Activated naive CD8-positive, alpha-beta T cell treated with anti-CD3 and anti-CD28 coated beads, Interleukin-2, amount 10 ng/mL, durations not matched to agents 7 days and 5 days (primary cell): ENCODE results near the gene NCOA4. TPM values are rescaled to one million over a fixed set of nuclear protein-coding genes. Genes with fewer than 3 reads are reported as not detected.

Experiments used
- ATAC-seq: fragments of 150-1000 bp; cut with Tn5 transposase; one replicate; pipeline ENCODE4 v1.10.0; 2021; ENCODE audit warnings: low read depth, moderate library complexity
- POLR2A ChIA-PET: fragments of 350-600 bp; sonication (Branson Sonifier 250); formaldehyde crosslinking; loops from one replicate; lab custom pipeline; 2021; ENCODE audit warnings: antibody characterized with exemption; lab: Charles Lee
- DNase-seq: peaks from one replicate; pipeline ENCODE4 v3.0.0; 2021
- H3K27ac Mint-ChIP-seq: one replicate; pipeline ENCODE4 v1.8.0; 2022; ENCODE audit warnings: mild to moderate bottlenecking, mixed read lengths
- H3K27me3 Mint-ChIP-seq: one replicate; pipeline ENCODE4 v1.8.0; 2022; ENCODE audit warnings: mild to moderate bottlenecking, moderate library complexity, mixed read lengths
- H3K36me3 Mint-ChIP-seq: one replicate; pipeline ENCODE4 v1.8.0; 2021; ENCODE audit warnings: mild to moderate bottlenecking, mixed read lengths
- H3K4me1 Mint-ChIP-seq: one replicate; pipeline ENCODE4 v1.8.0; 2021; ENCODE audit warnings: mixed read lengths
- H3K4me3 Mint-ChIP-seq: one replicate; pipeline ENCODE4 v1.8.0; 2022; ENCODE audit warnings: mild to moderate bottlenecking, moderate library complexity, mixed read lengths
- H3K9me3 Mint-ChIP-seq: one replicate; pipeline ENCODE4 v1.8.0; 2021; ENCODE audit warnings: mixed read lengths
- total RNA-seq, 2 experiments: library from RNA; stranded (reverse); gene quantifications; one replicate each; pipeline ENCODE4 v1.2.3, GENCODE V29; 2021

The NCOA4 gene
- total RNA-seq, 2 experiments from 2014 or later = 102 to 106 TPM

GRCh38 chr10:46020344-46020657 is 10.1 kb downstream of the NCOA4 start:
- H3K4me3 Mint-ChIP-seq = peak overlapping the region; percentile 47
- H3K27me3 Mint-ChIP-seq = no peaks in the 10 kb centered on the region
- no peak for ATAC-seq
- no peaks in the 10 kb centered on the region for H3K9me3 Mint-ChIP-seq
- H3K4me1 Mint-ChIP-seq = peaks cover 44% of the 10 kb centered on the region
- no peak for DNase-seq
- H3K27ac Mint-ChIP-seq = no peak overlapping the region
- POLR2A ChIA-PET = no interaction called here
- peaks cover 14% of the 10 kb centered on the region for H3K36me3 Mint-ChIP-seq

GRCh38 chr10:46019569-46020343 is 10.7 kb downstream of the NCOA4 start:
- Mint-ChIP-seq H3K4me3 (peak overlapping the region; percentile 47), H3K36me3 (peaks cover 16% of the 10 kb centered on the region)

DNA sequence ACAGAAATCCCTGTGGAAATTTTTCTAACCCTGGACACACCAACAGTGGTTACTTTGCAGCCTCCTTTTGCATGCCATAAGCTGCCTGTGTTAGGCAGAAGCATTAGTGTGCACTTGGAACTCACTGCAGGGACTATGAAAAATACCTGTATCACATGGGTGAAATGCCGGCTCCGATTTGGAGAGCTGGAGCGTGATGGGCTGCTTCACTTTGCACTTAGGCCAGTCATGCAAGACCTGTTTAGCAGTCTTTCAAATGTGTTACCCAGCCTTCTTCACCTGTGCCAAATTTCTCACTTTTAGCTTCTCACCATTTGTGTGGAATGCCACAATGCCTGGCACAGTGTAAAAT is 11.3 kb downstream of the NCOA4 start:
- DNase-seq = no peak
- no peaks in the 10 kb centered on the region for H3K27me3 Mint-ChIP-seq
- H3K27ac Mint-ChIP-seq = no peak overlapping the region
- no peak for ATAC-seq
- POLR2A ChIA-PET = no interaction called here
- no peaks in the 10 kb centered on the region for H3K9me3 Mint-ChIP-seq
- peaks cover 18% of the 10 kb centered on the region for H3K36me3 Mint-ChIP-seq
- H3K4me1 Mint-ChIP-seq = peaks cover 37% of the 10 kb centered on the region
- peak overlapping the region; percentile 12 for H3K4me3 Mint-ChIP-seq

More at GRCh38 chr10:46019569-46020343, 10.7 kb downstream of the NCOA4 start:
- ATAC-seq (peak; percentile 37), DNase-seq (no peak)
- no peaks in the 10 kb centered on the region for H3K27me3 Mint-ChIP-seq
- POLR2A ChIA-PET = no interaction called here
- no peaks in the 10 kb centered on the region for H3K9me3 Mint-ChIP-seq
- peaks cover 43% of the 10 kb centered on the region for H3K4me1 Mint-ChIP-seq
- peak overlapping the region; percentile 58 for H3K27ac Mint-ChIP-seq

GRCh38 chr10:46018453-46019176 is 11.8 kb downstream of the NCOA4 start:
- Mint-ChIP-seq H3K4me1 (peaks cover 32% of the 10 kb centered on the region), H3K36me3 (peaks cover 18% of the 10 kb centered on the region), H3K27me3 (no peaks in the 10 kb centered on the region), H3K27ac (no peak overlapping the region), H3K9me3 (no peaks in the 10 kb centered on the region), H3K4me3 (no peak overlapping the region)
- POLR2A ChIA-PET = no interaction called here
- ATAC-seq (no peak), DNase-seq (no peak)

- DNase-seq (no peak), ATAC-seq (no peak)
- H3K9me3 Mint-ChIP-seq = no peaks in the 10 kb centered on the region
- H3K27ac Mint-ChIP-seq = no peak overlapping the region
- POLR2A ChIA-PET = no interaction called here
- H3K4me1 Mint-ChIP-seq = peaks cover 30% of the 10 kb centered on the region
- no peaks in the 10 kb centered on the region for H3K27me3 Mint-ChIP-seq
- H3K4me3 Mint-ChIP-seq = no peak overlapping the region
- H3K36me3 Mint-ChIP-seq = peaks cover 18% of the 10 kb centered on the region
These were observed 12.7 kb downstream of the NCOA4 start for GRCh38 chr10:46017733-46018132.

GRCh38 chr10:46016811-46017210 is 13.6 kb downstream of the NCOA4 start:
- DNase-seq (no peak), ATAC-seq (no peak)
- H3K27me3 Mint-ChIP-seq = no peaks in the 10 kb centered on the region
- no peaks in the 10 kb centered on the region for H3K9me3 Mint-ChIP-seq
- peaks cover 18% of the 10 kb centered on the region for H3K36me3 Mint-ChIP-seq
- peaks cover 27% of the 10 kb centered on the region for H3K4me1 Mint-ChIP-seq
- no peak overlapping the region for H3K27ac Mint-ChIP-seq
- H3K4me3 Mint-ChIP-seq = no peak overlapping the region
- POLR2A ChIA-PET = no interaction called here

DNA sequence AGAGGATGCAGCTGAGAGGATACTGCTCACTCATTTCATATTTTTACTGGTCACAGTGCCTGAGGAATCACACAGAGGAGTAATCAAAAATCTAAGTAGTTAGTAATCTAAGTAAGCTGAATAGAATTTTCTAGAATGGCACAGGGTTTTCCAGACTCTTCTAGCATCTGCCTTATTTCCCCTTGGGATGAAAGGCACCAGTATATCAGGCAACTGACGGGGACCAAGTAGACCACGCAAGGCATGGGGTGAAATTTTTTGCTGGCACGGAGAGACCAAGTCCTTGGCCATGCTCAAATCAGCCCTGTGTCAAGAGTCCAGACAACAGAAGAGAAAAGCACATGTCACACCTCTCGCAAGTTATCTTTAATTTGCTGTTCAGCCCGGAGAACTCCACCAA is 14.2 kb downstream of the NCOA4 start:
- POLR2A ChIA-PET = no interaction called here
- Mint-ChIP-seq H3K9me3 (no peaks in the 10 kb centered on the region), H3K27me3 (no peaks in the 10 kb centered on the region), H3K4me1 (peaks cover 24% of the 10 kb centered on the region), H3K27ac (no peak overlapping the region), H3K4me3 (no peak overlapping the region), H3K36me3 (peaks cover 20% of the 10 kb centered on the region)
- no peak for DNase-seq
- ATAC-seq = no peak

DNA sequence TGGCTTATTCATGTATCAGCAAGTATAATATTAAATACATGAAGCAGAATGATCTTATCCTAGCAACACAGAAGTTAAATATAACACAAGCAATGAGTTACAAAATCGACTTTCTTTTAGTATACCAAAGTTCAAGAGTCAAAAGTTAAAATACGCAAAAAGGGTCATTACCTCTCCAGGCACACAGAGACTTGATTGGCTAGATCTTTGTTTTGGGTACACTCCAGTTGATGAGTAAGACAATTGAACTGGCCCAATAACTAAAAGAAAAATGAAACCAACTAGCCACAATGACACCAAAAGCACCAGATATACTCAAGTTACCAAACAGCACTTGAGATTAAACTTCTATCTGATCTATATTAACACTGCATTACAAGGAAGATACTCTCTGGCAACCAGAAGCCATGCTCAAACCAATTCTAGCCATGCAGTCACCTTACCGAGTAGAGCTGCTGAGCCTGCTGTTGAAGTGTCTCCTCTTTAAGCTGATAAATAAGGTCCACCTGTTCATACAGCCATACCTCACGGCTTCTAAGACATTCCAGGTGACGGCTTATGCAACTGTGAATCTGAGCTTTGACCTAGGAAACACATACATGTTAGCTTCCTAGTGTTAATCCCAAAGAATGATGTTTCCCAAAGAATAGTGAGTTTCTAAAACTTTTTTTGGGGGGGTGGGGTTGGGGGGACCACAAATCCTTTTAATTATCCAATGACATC is 15.6 kb downstream of the NCOA4 start:
- POLR2A ChIA-PET = no interaction called here
- H3K9me3 Mint-ChIP-seq = no peaks in the 10 kb centered on the region
- peaks cover 26% of the 10 kb centered on the region for H3K36me3 Mint-ChIP-seq

DNA sequence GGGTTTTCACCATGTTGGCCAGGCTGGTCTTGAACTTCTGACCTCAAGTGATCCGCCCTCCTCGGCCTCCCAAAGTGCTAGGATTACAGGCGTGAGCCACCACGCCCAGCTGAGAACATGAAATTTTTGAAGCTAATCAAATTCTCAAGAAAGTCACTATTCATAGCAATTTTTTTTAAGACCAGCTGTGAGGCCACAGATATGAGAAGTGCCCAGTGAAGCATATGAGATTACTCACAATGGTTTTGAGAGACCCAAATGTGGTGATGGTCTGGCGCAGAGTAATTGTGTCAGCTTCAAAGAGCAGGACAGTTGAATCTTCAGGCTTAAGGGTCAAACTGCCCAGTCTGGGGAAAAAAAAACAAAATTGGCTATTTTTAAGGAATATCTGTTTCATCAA is 16.2 kb downstream of the NCOA4 start:
- POLR2A ChIA-PET = no interaction called here
- no peaks in the 10 kb centered on the region for H3K27me3 Mint-ChIP-seq
- no peaks in the 10 kb centered on the region for H3K9me3 Mint-ChIP-seq
- DNase-seq (no peak), ATAC-seq (no peak)
- H3K36me3 Mint-ChIP-seq = peaks cover 26% of the 10 kb centered on the region
- H3K4me3 Mint-ChIP-seq = no peak overlapping the region
- H3K27ac Mint-ChIP-seq = no peak overlapping the region
- H3K4me1 Mint-ChIP-seq = peaks cover 10% of the 10 kb centered on the region

More for the DNA sequence above, 15.6 kb downstream of the NCOA4 start:
- no peak overlapping the region for H3K27ac Mint-ChIP-seq
- DNase-seq = no peak
- ATAC-seq = no peak
- no peak overlapping the region for H3K4me3 Mint-ChIP-seq
- no peaks in the 10 kb centered on the region for H3K27me3 Mint-ChIP-seq
- peaks cover 16% of the 10 kb centered on the region for H3K4me1 Mint-ChIP-seq

- ATAC-seq = no peak
- no peak overlapping the region for H3K4me3 Mint-ChIP-seq
- POLR2A ChIA-PET = no interaction called here
- peaks cover 31% of the 10 kb centered on the region for H3K36me3 Mint-ChIP-seq
- no peak for DNase-seq
- H3K27ac Mint-ChIP-seq = no peak overlapping the region
- H3K27me3 Mint-ChIP-seq = no peaks in the 10 kb centered on the region
- peaks cover 5% of the 10 kb centered on the region for H3K4me1 Mint-ChIP-seq
- H3K9me3 Mint-ChIP-seq = no peaks in the 10 kb centered on the region
These were observed 17.7 kb downstream of the NCOA4 start for GRCh38 chr10:46012746-46013145.

DNA sequence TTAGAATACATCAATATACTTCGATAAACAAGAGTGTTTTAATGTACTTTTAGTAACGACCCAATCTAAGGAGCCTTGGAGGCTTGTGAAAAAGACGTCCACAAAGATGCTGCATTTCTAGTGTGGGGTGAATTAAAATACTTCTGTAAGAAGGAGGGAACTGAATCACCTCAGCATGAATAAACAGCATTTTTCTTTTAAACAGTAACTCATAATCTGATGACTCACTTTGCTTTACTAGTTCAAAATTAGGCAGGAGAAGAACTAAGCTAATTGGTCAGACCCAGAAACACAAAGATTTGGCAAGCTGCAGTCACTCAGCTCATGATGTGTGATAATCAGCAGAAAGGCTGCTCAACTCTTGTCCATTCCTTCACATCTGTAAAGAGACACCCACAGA is 24.2 kb downstream of the NCOA4 start:
- peaks cover 21% of the 10 kb centered on the region for H3K36me3 Mint-ChIP-seq
- H3K4me1 Mint-ChIP-seq = no peaks in the 10 kb centered on the region
- DNase-seq (no peak), ATAC-seq (no peak)
- no peaks in the 10 kb centered on the region for H3K27me3 Mint-ChIP-seq
- POLR2A ChIA-PET = interaction anchor here (0.6 kb wide), 1 partner anchor 21 kb away, joined by 4 read pairs; no protein-coding TSS in a partner anchor
- no peak overlapping the region for H3K27ac Mint-ChIP-seq
- no peak overlapping the region for H3K4me3 Mint-ChIP-seq
- H3K9me3 Mint-ChIP-seq = no peaks in the 10 kb centered on the region

- Mint-ChIP-seq H3K4me3 (no peak overlapping the region), H3K9me3 (no peaks in the 10 kb centered on the region), H3K4me1 (no peaks in the 10 kb centered on the region), H3K27me3 (no peaks in the 10 kb centered on the region), H3K36me3 (peaks cover 18% of the 10 kb centered on the region), H3K27ac (no peak overlapping the region)
- POLR2A ChIA-PET = interaction anchor here (0.5 kb wide), 1 partner anchor 409 kb away, joined by 3 read pairs; no protein-coding TSS in a partner anchor
- no peak for ATAC-seq
- no peak for DNase-seq
These were observed 25.0 kb downstream of the NCOA4 start for GRCh38 chr10:46005383-46005782.

GRCh38 chr10:46004963-46005362 is 25.5 kb downstream of the NCOA4 start:
- DNase-seq (no peak), ATAC-seq (no peak)
- no peak overlapping the region for H3K4me3 Mint-ChIP-seq
- H3K4me1 Mint-ChIP-seq = no peaks in the 10 kb centered on the region
- H3K27me3 Mint-ChIP-seq = no peaks in the 10 kb centered on the region
- peaks cover 21% of the 10 kb centered on the region for H3K36me3 Mint-ChIP-seq
- H3K27ac Mint-ChIP-seq = no peak overlapping the region
- no peaks in the 10 kb centered on the region for H3K9me3 Mint-ChIP-seq
- POLR2A ChIA-PET = no interaction called here
